ENCODE measurements around the gene CABLES2. TPM values are rescaled to one million over a fixed set of nuclear protein-coding genes. Genes with fewer than 3 reads are reported as not detected.

Gene CABLES2
- total RNA-seq, 1 experiment from 2014 or later = 7.5 TPM

DNA sequence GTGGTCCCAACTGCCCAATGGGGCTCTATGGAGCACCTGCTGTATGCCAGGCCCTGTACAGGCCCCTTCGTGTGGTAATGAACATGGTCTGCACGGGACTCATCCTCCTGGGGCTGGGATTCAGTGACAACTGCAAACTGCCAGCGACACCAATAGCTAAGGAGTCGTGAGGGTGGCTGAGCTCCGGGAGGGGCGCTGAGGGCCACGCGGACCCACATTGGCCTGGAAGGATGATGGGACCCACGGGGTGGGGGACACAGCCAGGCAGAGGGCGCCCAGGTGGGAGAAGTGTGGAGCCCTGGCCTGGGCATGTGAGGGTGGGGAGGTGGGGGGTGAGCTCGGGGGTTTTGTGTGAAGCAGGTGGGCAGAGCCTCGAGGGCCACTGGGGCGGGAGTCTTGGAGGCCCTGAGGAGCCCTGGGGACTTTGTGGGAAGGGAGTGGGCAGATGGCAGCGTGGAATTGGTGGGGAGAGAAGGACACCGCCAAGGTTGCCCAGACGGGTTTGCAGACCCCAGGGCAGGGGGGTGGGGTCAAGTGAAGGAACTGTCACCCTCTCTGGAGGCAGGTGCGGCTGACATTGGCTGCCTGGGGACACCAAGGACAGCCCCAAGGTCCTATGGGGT lies 46.2 kb upstream of the CABLES2 start:
- no peak for DNase-seq (ENCODE audit: low spot score)
- ChIA-PET POLR2A (no interaction called here), CTCF (interaction anchor here (0.5 to 1.5 kb wide), 3 partner anchors 26 to 47 kb away, joined by 3 to 6 read pairs (median 4); partner anchors contain the start of gene RBBP8NL)
- Mint-ChIP-seq H3K4me1 (peaks cover 3% of the 10 kb centered on the region; the same call in 1 of the 2 replicates), H3K27me3 (ENCODE audit: low read depth) (no peaks in the 10 kb centered on the region), H3K9me3 (no peaks in the 10 kb centered on the region), H3K4me3 (no peak overlapping the region), H3K27ac (no peak overlapping the region), H3K36me3 (no peaks in the 10 kb centered on the region)
- ATAC-seq = no peak
- TF ChIP-seq NFATC4 (CRISPR knock-in tag; IDR thresholded peaks at IDR 0.05) (no peak), NR1H2 (CRISPR knock-in tag; IDR thresholded peaks at IDR 0.05) (no peak), ATF1 (CRISPR knock-in tag; IDR thresholded peaks at IDR 0.05) (no peak), ZNF671 (CRISPR knock-in tag; IDR thresholded peaks at IDR 0.05) (no peak), NFE2L1 (CRISPR knock-in tag; IDR thresholded peaks at IDR 0.05) (no peak), TEAD4 (CRISPR knock-in tag; IDR thresholded peaks at IDR 0.05) (no peak), ZNF121 (CRISPR knock-in tag; IDR thresholded peaks at IDR 0.05) (no peak), ESRRA (CRISPR knock-in tag; IDR thresholded peaks at IDR 0.05; ENCODE audit: borderline replicate concordance) (no peak), ZNF138 (CRISPR knock-in tag; conservative IDR thresholded peaks at IDR 0.05) (no peak)

- ChIA-PET CTCF (interaction anchor here (0.5 to 1.0 kb wide), 2 partner anchors 25 to 47 kb away, joined by 3 to 4 read pairs; partner anchors contain the start of gene RBBP8NL), POLR2A (no interaction called here)
- Mint-ChIP-seq H3K36me3 (no peaks in the 10 kb centered on the region), H3K27me3 (ENCODE audit: low read depth) (no peaks in the 10 kb centered on the region), H3K9me3 (no peaks in the 10 kb centered on the region), H3K4me3 (no peak overlapping the region), H3K27ac (no peak overlapping the region), H3K4me1 (no peaks in the 10 kb centered on the region)
- ATAC-seq (no peak), DNase-seq (ENCODE audit: low spot score) (no peak)
- TF ChIP-seq, protein P1, sequence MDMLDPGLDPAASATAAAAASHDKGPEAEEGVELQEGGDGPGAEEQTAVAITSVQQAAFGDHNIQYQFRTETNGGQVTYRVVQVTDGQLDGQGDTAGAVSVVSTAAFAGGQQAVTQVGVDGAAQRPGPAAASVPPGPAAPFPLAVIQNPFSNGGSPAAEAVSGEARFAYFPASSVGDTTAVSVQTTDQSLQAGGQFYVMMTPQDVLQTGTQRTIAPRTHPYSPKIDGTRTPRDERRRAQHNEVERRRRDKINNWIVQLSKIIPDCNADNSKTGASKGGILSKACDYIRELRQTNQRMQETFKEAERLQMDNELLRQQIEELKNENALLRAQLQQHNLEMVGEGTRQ (CRISPR knock-in tag; IDR thresholded peaks at IDR 0.05) = no peak
- no peak for TF ChIP-seq SP1 (CRISPR knock-in tag; conservative IDR thresholded peaks at IDR 0.05)
- no peak for TF ChIP-seq E2F5 (CRISPR knock-in tag; IDR thresholded peaks at IDR 0.05)
- TF ChIP-seq, protein P2, sequence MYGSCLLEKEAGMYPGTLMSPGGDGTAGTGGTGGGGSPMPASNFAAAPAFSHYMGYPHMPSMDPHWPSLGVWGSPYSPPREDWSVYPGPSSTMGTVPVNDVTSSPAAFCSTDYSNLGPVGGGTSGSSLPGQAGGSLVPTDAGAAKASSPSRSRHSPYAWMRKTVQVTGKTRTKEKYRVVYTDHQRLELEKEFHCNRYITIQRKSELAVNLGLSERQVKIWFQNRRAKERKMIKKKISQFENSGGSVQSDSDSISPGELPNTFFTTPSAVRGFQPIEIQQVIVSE (CRISPR knock-in tag; IDR thresholded peaks at IDR 0.05; ENCODE audit: borderline replicate concordance) = no peak
- TF ChIP-seq, protein P3, sequence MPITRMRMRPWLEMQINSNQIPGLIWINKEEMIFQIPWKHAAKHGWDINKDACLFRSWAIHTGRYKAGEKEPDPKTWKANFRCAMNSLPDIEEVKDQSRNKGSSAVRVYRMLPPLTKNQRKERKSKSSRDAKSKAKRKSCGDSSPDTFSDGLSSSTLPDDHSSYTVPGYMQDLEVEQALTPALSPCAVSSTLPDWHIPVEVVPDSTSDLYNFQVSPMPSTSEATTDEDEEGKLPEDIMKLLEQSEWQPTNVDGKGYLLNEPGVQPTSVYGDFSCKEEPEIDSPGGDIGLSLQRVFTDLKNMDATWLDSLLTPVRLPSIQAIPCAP (CRISPR knock-in tag; IDR thresholded peaks at IDR 0.05) = no peak
- no peak for TF ChIP-seq ZNF671 (CRISPR knock-in tag; IDR thresholded peaks at IDR 0.05)
- no peak for TF ChIP-seq FOXP4 (CRISPR knock-in tag; IDR thresholded peaks at IDR 0.05)
- no peak for TF ChIP-seq NR1H2 (CRISPR knock-in tag; IDR thresholded peaks at IDR 0.05)
- TF ChIP-seq, protein P4, sequence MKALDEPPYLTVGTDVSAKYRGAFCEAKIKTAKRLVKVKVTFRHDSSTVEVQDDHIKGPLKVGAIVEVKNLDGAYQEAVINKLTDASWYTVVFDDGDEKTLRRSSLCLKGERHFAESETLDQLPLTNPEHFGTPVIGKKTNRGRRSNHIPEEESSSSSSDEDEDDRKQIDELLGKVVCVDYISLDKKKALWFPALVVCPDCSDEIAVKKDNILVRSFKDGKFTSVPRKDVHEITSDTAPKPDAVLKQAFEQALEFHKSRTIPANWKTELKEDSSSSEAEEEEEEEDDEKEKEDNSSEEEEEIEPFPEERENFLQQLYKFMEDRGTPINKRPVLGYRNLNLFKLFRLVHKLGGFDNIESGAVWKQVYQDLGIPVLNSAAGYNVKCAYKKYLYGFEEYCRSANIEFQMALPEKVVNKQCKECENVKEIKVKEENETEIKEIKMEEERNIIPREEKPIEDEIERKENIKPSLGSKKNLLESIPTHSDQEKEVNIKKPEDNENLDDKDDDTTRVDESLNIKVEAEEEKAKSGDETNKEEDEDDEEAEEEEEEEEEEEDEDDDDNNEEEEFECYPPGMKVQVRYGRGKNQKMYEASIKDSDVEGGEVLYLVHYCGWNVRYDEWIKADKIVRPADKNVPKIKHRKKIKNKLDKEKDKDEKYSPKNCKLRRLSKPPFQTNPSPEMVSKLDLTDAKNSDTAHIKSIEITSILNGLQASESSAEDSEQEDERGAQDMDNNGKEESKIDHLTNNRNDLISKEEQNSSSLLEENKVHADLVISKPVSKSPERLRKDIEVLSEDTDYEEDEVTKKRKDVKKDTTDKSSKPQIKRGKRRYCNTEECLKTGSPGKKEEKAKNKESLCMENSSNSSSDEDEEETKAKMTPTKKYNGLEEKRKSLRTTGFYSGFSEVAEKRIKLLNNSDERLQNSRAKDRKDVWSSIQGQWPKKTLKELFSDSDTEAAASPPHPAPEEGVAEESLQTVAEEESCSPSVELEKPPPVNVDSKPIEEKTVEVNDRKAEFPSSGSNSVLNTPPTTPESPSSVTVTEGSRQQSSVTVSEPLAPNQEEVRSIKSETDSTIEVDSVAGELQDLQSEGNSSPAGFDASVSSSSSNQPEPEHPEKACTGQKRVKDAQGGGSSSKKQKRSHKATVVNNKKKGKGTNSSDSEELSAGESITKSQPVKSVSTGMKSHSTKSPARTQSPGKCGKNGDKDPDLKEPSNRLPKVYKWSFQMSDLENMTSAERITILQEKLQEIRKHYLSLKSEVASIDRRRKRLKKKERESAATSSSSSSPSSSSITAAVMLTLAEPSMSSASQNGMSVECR (CRISPR knock-in tag; IDR thresholded peaks at IDR 0.05; ENCODE audit: borderline replicate concordance) = no peak
- no peak for TF ChIP-seq FOXP1 (CRISPR knock-in tag; IDR thresholded peaks at IDR 0.05; ENCODE audit: borderline replicate concordance)
- no peak for TF ChIP-seq ZNF416 (CRISPR knock-in tag; IDR thresholded peaks at IDR 0.05)
- no peak for TF ChIP-seq CTCF (IDR thresholded peaks at IDR 0.05)
- TF ChIP-seq ZNF263 (CRISPR knock-in tag; IDR thresholded peaks at IDR 0.05; ENCODE audit: low read depth) = no peak
- TF ChIP-seq, protein P5, sequence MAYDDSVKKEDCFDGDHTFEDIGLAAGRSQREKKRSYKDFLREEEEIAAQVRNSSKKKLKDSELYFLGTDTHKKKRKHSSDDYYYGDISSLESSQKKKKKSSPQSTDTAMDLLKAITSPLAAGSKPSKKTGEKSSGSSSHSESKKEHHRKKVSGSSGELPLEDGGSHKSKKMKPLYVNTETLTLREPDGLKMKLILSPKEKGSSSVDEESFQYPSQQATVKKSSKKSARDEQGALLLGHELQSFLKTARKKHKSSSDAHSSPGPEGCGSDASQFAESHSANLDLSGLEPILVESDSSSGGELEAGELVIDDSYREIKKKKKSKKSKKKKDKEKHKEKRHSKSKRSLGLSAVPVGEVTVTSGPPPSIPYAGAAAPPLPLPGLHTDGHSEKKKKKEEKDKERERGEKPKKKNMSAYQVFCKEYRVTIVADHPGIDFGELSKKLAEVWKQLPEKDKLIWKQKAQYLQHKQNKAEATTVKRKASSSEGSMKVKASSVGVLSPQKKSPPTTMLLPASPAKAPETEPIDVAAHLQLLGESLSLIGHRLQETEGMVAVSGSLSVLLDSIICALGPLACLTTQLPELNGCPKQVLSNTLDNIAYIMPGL (CRISPR knock-in tag; IDR thresholded peaks at IDR 0.05) = no peak
Measured at GRCh38 chr20:62452475-62453095, 45.5 kb upstream of the CABLES2 start.
